K562 (cell line): ENCODE measurements around the gene CD300H. TPM values are rescaled to one million over a fixed set of nuclear protein-coding genes. Genes with fewer than 3 reads are reported as not detected.

Source experiments
- BCOR ChIP-seq: fragments of 450-650 bp; IDR thresholded peaks from 2 replicates; pipeline ENCODE4 v1.6.1; 2016
- FOXA1 ChIP-seq: fragments of 450-650 bp; IDR thresholded peaks from 2 replicates; pipeline ENCODE4 v1.6.1; 2016; ENCODE audit warnings: mild to moderate bottlenecking, borderline replicate concordance
- HMGN3 ChIP-seq: IDR thresholded peaks from 2 replicates; pipeline ENCODE4 v1.6.1; 2011; ENCODE audit warnings: borderline replicate concordance, low read depth, mild to moderate bottlenecking, mixed read lengths, low read length; ENCODE audit not compliant: insufficient read length; ENCODE audit errors: extremely low read depth
- ILF3 ChIP-seq: fragments of 450-650 bp; IDR thresholded peaks from 2 replicates; pipeline ENCODE4 v1.6.1; 2018; ENCODE audit warnings: antibody characterized with exemption, mild to moderate bottlenecking, moderate library complexity, borderline replicate concordance
- IRF2 ChIP-seq: sonication (generic); formaldehyde crosslinking; IDR thresholded peaks from 2 replicates; pipeline ENCODE4 v1.8.1; 2022; ENCODE audit warnings: mild to moderate bottlenecking, missing genetic modification reagents
- JUNB ChIP-seq: fragments of 450-650 bp; formaldehyde crosslinking; conservative IDR thresholded peaks from 2 replicates; pipeline ENCODE4 v1.4.0; 2020; ENCODE audit warnings: mild to moderate bottlenecking
- MIER1 ChIP-seq: fragments of 450-650 bp; IDR thresholded peaks from 2 replicates; pipeline ENCODE4 v1.6.1; 2016; ENCODE audit warnings: antibody characterized with exemption, mild to moderate bottlenecking, low read depth
- MTA1 ChIP-seq: fragments of 450-650 bp; IDR thresholded peaks from 2 replicates; pipeline ENCODE4 v1.6.1; 2017; ENCODE audit warnings: borderline replicate concordance
- NRF1 ChIP-seq, 2 experiments: fragments of 450-650 bp; IDR thresholded peaks in 1 of 2; conservative IDR thresholded peaks in 1 of 2; 2 replicates each; pipeline ENCODE4 v1.6.1; 2014; ENCODE audit warnings: mild to moderate bottlenecking in 2 of 2
- PCBP1 ChIP-seq: fragments of 200-400 bp; formaldehyde crosslinking; IDR thresholded peaks from 2 replicates; pipeline ENCODE4 v1.6.1; 2018; ENCODE audit warnings: mild to moderate bottlenecking, low read depth, low read length; ENCODE audit not compliant: poor library complexity, severe bottlenecking
- POLR2AphosphoS2 ChIP-seq: IDR thresholded peaks from 2 replicates; pipeline ENCODE4 v1.6.1; 2012; ENCODE audit warnings: low read length, improper control_type of control experiment
- POLR2G ChIP-seq: fragments of 200-400 bp; formaldehyde crosslinking; IDR thresholded peaks from 2 replicates; pipeline ENCODE4 v1.6.1; 2017; ENCODE audit warnings: low read depth, mild to moderate bottlenecking, antibody characterized with exemption, low read length, moderate library complexity
- RBM15 ChIP-seq: fragments of 200-400 bp; formaldehyde crosslinking; IDR thresholded peaks from 2 replicates; pipeline ENCODE4 v1.6.1; 2018; ENCODE audit warnings: mild to moderate bottlenecking, low read length, moderate library complexity; ENCODE audit not compliant: insufficient read depth
- STAT5A ChIP-seq: IDR thresholded peaks from 2 replicates; pipeline ENCODE4 v1.6.1; 2012; ENCODE audit warnings: low read length, inconsistent platforms, borderline replicate concordance
- XRCC3 ChIP-seq: fragments of 450-650 bp; IDR thresholded peaks from 2 replicates; pipeline ENCODE4 v1.6.1; 2017; ENCODE audit warnings: mild to moderate bottlenecking, moderate library complexity
- ZEB2 ChIP-seq: fragments of 450-650 bp; IDR thresholded peaks from 2 replicates; pipeline ENCODE4 v1.6.1; 2016
- ZNF583 ChIP-seq: fragments of 250-450 bp; sonication (Bioruptor Pico); IDR thresholded peaks from 2 replicates; pipeline ENCODE4 v1.4.0; 2020
- ZNF699 ChIP-seq: fragments of 250-450 bp; sonication (Bioruptor Pico); IDR thresholded peaks from 2 replicates; pipeline ENCODE4 v1.8.0; 2021; ENCODE audit warnings: mild to moderate bottlenecking, moderate library complexity; ENCODE audit not compliant: insufficient replicate concordance
- polyA plus RNA-seq, 8 experiments: library from polyadenylated mRNA; depleted of rRNA in 4 of 8; stranded (reverse) in 5 of 8; unstranded in 3 of 8; fragments of >200 nt; fragmentation: Nextera tagmentation in 2 of 8; fragmentation: Illumina TruSeq in 1 of 8; extraction: Ambion mirVana in 2 of 8; extraction: Trizol in 1 of 8; gene quantifications; 2 replicates each; pipeline versions ENCODE4 v1.2.1 to v1.2.3, GENCODE V29; 2011 to 2014; ENCODE audit warnings: inconsistent platforms in 1 of 8, missing spikeins in 1 of 8
- total RNA-seq, 7 experiments: library from RNA; depleted of rRNA in 6 of 7; stranded (reverse); fragments of >200 nt in 6 of 7; fragmentation: Illumina TruSeq in 2 of 7; extraction: Trizol in 2 of 7; gene quantifications; 2 replicates each; pipeline versions ENCODE4 v1.2.1 to v1.2.3, GENCODE V29; 2011 to 2021; ENCODE audit warnings: low replicate concordance in 1 of 7
- TF ChIP-seq, protein P1 (sequence below): fragments of 450-650 bp; IDR thresholded peaks from 2 replicates; pipeline ENCODE4 v1.7.1; 2018; ENCODE audit warnings: mild to moderate bottlenecking, low read depth; ENCODE audit not compliant: partially characterized antibody
- TF ChIP-seq, protein P2 (sequence below): fragments of 450-650 bp; IDR thresholded peaks from 2 replicates; pipeline ENCODE4 v1.6.1; 2016; ENCODE audit warnings: low read depth, mild to moderate bottlenecking, moderate library complexity
- TF ChIP-seq, protein P3 (sequence below), 2 experiments: fragments of 450-650 bp in 1 of 2; IDR thresholded peaks; 2 replicates each; pipeline ENCODE4 v1.6.1; 2011 to 2017; ENCODE audit warnings: low read depth in 2 of 2, antibody characterized with exemption in 1 of 2, borderline replicate concordance in 1 of 2, low read length in 1 of 2, mild to moderate bottlenecking in 1 of 2, mixed read lengths in 1 of 2; ENCODE audit not compliant: control insufficient read depth in 1 of 2

The CD300H gene
- total and polyA plus RNA-seq, 9 of the 15 experiments (the other 6 are each of a cell fraction or from before 2014, with no cell fraction given), result not detected

DNA sequence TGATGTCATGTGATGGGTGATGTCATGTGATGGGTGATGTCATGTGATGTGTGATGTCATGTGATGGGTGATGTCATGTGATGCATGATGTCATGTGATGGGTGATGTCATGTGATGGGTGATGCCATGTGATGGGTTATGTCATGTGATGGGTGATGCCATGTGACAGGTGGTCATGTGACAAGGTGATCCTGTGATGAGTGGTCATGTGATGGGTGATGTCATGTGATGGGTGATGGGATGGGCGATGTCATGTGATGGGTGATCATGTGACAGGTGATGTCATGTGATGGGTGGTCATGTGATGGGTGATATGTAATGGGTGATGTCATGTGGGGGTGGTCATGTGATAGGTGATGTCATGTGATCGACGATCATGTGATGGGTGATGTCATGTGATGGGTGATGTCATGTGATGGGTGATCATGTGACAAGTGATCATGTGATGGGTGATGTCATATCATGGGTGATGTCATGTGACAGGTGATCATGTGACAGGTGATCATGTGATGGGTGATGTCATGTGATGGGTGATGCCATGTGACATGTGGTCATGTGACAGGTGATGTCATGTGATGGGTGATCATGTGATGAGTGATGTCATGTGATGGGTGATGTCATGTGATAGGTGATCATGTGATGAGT is 53.2 kb downstream of the CD300H start (continued):
- TF ChIP-seq, protein P1, sequence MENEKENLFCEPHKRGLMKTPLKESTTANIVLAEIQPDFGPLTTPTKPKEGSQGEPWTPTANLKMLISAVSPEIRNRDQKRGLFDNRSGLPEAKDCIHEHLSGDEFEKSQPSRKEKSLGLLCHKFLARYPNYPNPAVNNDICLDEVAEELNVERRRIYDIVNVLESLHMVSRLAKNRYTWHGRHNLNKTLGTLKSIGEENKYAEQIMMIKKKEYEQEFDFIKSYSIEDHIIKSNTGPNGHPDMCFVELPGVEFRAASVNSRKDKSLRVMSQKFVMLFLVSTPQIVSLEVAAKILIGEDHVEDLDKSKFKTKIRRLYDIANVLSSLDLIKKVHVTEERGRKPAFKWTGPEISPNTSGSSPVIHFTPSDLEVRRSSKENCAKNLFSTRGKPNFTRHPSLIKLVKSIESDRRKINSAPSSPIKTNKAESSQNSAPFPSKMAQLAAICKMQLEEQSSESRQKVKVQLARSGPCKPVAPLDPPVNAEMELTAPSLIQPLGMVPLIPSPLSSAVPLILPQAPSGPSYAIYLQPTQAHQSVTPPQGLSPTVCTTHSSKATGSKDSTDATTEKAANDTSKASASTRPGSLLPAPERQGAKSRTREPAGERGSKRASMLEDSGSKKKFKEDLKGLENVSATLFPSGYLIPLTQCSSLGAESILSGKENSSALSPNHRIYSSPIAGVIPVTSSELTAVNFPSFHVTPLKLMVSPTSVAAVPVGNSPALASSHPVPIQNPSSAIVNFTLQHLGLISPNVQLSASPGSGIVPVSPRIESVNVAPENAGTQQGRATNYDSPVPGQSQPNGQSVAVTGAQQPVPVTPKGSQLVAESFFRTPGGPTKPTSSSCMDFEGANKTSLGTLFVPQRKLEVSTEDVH, result no peak
- no peak for TF ChIP-seq MIER1
- TF ChIP-seq ILF3, result no peak
- TF ChIP-seq NRF1 (conservative IDR thresholded peaks at IDR 0.05 in 1 of 2, IDR thresholded peaks at IDR 0.05 in 1 of 2), result no peak
- TF ChIP-seq POLR2AphosphoS2, result no peak
- no peak for TF ChIP-seq FOXA1
- peak; percentile 80 for TF ChIP-seq JUNB (CRISPR knock-in tag)
- TF ChIP-seq STAT5A, result 0 out of 2 replicates have a peak, but pooled peaks have one; percentile 39
- peak; percentile 44; the same call in 1 of the 2 replicates for TF ChIP-seq ZEB2
- no peak for TF ChIP-seq HMGN3
- TF ChIP-seq MTA1, result 0 out of 2 replicates have a peak, but pooled peaks have one; percentile 47
- TF ChIP-seq, protein P2, sequence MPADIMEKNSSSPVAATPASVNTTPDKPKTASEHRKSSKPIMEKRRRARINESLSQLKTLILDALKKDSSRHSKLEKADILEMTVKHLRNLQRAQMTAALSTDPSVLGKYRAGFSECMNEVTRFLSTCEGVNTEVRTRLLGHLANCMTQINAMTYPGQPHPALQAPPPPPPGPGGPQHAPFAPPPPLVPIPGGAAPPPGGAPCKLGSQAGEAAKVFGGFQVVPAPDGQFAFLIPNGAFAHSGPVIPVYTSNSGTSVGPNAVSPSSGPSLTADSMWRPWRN, result no peak
- no peak for TF ChIP-seq XRCC3
- TF ChIP-seq, protein P3, sequence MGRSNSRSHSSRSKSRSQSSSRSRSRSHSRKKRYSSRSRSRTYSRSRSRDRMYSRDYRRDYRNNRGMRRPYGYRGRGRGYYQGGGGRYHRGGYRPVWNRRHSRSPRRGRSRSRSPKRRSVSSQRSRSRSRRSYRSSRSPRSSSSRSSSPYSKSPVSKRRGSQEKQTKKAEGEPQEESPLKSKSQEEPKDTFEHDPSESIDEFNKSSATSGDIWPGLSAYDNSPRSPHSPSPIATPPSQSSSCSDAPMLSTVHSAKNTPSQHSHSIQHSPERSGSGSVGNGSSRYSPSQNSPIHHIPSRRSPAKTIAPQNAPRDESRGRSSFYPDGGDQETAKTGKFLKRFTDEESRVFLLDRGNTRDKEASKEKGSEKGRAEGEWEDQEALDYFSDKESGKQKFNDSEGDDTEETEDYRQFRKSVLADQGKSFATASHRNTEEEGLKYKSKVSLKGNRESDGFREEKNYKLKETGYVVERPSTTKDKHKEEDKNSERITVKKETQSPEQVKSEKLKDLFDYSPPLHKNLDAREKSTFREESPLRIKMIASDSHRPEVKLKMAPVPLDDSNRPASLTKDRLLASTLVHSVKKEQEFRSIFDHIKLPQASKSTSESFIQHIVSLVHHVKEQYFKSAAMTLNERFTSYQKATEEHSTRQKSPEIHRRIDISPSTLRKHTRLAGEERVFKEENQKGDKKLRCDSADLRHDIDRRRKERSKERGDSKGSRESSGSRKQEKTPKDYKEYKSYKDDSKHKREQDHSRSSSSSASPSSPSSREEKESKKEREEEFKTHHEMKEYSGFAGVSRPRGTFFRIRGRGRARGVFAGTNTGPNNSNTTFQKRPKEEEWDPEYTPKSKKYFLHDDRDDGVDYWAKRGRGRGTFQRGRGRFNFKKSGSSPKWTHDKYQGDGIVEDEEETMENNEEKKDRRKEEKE (IDR thresholded peaks at IDR 0.05; ENCODE audit: borderline replicate concordance in 1 of 2, control insufficient read depth in 1 of 2, low read depth in 2 of 2, low read length in 1 of 2), result no peak
- no peak for TF ChIP-seq RBM15
- no peak for TF ChIP-seq PCBP1
- TF ChIP-seq BCOR, result peak; percentile 26; the same call in 1 of the 2 replicates
- TF ChIP-seq POLR2G, result no peak
- no peak for TF ChIP-seq ZNF699 (CRISPR knock-in tag)
- no peak for TF ChIP-seq ZNF583 (CRISPR knock-in tag)
- peak; percentile 89; the same call in 1 of the 2 replicates for TF ChIP-seq IRF2 (CRISPR knock-in tag)
